ENCODE results near the gene PSMC5.

DNA sequence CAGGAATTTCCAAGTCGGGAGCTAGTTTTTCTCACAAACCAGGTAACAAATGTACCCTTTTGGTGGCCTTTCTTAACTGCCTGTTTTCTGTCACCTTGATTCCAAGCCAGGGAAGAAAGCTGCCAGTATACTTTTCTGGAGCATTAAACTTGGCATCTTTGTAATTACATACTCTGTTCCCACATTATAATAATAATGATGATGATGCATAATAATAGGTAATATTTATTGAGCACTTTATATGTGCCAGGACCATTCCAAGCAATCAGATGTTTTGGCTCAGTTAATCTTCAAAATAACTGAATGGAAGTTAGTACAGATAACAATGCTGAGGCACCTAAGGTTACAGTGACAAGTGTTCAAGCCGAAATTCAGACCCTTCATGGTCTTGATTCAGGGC, 11.1 kb upstream of the PSMC5 start:
- TF ChIP-seq, protein P1, sequence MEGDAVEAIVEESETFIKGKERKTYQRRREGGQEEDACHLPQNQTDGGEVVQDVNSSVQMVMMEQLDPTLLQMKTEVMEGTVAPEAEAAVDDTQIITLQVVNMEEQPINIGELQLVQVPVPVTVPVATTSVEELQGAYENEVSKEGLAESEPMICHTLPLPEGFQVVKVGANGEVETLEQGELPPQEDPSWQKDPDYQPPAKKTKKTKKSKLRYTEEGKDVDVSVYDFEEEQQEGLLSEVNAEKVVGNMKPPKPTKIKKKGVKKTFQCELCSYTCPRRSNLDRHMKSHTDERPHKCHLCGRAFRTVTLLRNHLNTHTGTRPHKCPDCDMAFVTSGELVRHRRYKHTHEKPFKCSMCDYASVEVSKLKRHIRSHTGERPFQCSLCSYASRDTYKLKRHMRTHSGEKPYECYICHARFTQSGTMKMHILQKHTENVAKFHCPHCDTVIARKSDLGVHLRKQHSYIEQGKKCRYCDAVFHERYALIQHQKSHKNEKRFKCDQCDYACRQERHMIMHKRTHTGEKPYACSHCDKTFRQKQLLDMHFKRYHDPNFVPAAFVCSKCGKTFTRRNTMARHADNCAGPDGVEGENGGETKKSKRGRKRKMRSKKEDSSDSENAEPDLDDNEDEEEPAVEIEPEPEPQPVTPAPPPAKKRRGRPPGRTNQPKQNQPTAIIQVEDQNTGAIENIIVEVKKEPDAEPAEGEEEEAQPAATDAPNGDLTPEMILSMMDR (IDR thresholded peaks at IDR 0.05): no peak
- TF ChIP-seq POLR2AphosphoS5 (IDR thresholded peaks at IDR 0.05): no peak

Measured in sigmoid colon (tissue), 4 donors.